Tibial nerve (tissue), 4 donors: ENCODE data around the gene BAG5. TPM values are rescaled to one million over a fixed set of nuclear protein-coding genes. Genes with fewer than 3 reads are reported as not detected.
A peak's percentile ranks its signal among the peaks of the same experiment; 100 is the strongest.

Experiments
- DNase-seq, 2 donors: peaks; one replicate each; pipeline ENCODE4 v3.0.0-alpha.2; 2019; ENCODE audit warnings: low spot score in 2 of 2
- H3K27ac ChIP-seq, 4 donors: fragments of 200-600 bp; sonication (generic) in 3 of 4; one replicate each; pipeline ENCODE4 v1.5.1; 2017 to 2019; ENCODE audit warnings: mild to moderate bottlenecking in 1 of 4
- H3K27me3 ChIP-seq, 2 donors: fragments of 200-600 bp; sonication (generic) in 1 of 2; one replicate each; pipeline versions ENCODE4 v1.5.1 to v1.6.0; 2017 to 2019
- H3K36me3 ChIP-seq, 3 donors: fragments of 200-600 bp; sonication (generic); one replicate each; pipeline ENCODE4 v1.5.1; 2018 to 2019
- H3K4me1 ChIP-seq, 4 donors: fragments of 200-600 bp; sonication (generic) in 3 of 4; one replicate each; pipeline ENCODE4 v1.5.1; 2017 to 2019
- H3K4me3 ChIP-seq, 4 donors: fragments of 200-600 bp; sonication (generic) in 3 of 4; one replicate each; pipeline ENCODE4 v1.5.1; 2017 to 2019; ENCODE audit warnings: mild to moderate bottlenecking in 1 of 4, moderate library complexity in 1 of 4
- H3K9me3 ChIP-seq, 4 donors: fragments of 200-600 bp; sonication (generic) in 3 of 4; one replicate each; pipeline ENCODE4 v1.5.1; 2017 to 2019
- EP300 ChIP-seq, 2 donors: sonication (generic); formaldehyde crosslinking; IDR thresholded peaks; one replicate each; pipeline ENCODE4 v1.6.1; 2017; ENCODE audit warnings: antibody characterized with exemption in 2 of 2, mild to moderate bottlenecking in 1 of 2
- POLR2A ChIP-seq, 2 donors: fragments of 450-650 bp; IDR thresholded peaks; one replicate each; pipeline ENCODE4 v1.6.1; 2017; ENCODE audit warnings: antibody characterized with exemption in 2 of 2, mild to moderate bottlenecking in 2 of 2, moderate library complexity in 2 of 2
- WGBS, 2 donors: methylation state at CpG; one replicate each; pipeline ENCODE4 v1.1.5; 2018; 5-methylcytosine and 5-hydroxymethylcytosine counted together
- total RNA-seq, 4 donors: library from RNA; depleted of rRNA; stranded (reverse); fragments of >200 nt; gene quantifications; one replicate each; pipeline ENCODE4 v1.1.0, GENCODE V29; 2016
- TF ChIP-seq, protein P1 (sequence below), 5 experiments: fragments of 200-600 bp in 3 of 5; fragments of 450-650 bp in 2 of 5; sonication (generic) in 3 of 5; IDR thresholded peaks; one replicate each; pipeline ENCODE4 v1.5.1; 2016 to 2019; ENCODE audit warnings: antibody characterized with exemption in 5 of 5, mild to moderate bottlenecking in 3 of 5, moderate library complexity in 2 of 5

BAG5 gene
- total RNA-seq, 4 donors from 2014 or later = 26.1 to 36.5 (median 31.7) TPM

DNA sequence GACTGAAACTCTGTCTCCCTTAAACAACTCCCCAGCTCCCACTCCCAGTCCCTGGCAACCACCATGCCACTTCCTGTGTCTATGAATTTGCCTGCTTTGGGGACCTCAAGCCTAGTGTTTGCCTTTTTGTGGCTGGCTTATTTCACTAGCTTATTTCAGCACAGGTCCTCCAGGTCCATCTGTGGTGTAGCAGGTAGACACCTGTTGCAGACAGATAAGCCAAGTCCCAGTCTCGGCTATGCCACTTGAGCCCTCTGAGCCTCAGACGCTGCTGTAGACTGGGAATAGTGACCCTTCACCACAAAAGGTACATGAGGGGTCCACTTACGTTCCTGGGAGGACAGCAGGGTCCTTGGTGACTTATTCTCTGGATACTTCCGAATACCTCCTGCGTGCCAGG is 42.2 kb upstream of the BAG5 start:
- H3K4me1 ChIP-seq = peaks cover 0 to 18% (median 9%) of the 10 kb centered on the region in 4 donors
- TF ChIP-seq POLR2A (IDR thresholded peaks at IDR 0.05) (no peak), EP300 (IDR thresholded peaks at IDR 0.05) (no peak)
- TF ChIP-seq, protein P1, sequence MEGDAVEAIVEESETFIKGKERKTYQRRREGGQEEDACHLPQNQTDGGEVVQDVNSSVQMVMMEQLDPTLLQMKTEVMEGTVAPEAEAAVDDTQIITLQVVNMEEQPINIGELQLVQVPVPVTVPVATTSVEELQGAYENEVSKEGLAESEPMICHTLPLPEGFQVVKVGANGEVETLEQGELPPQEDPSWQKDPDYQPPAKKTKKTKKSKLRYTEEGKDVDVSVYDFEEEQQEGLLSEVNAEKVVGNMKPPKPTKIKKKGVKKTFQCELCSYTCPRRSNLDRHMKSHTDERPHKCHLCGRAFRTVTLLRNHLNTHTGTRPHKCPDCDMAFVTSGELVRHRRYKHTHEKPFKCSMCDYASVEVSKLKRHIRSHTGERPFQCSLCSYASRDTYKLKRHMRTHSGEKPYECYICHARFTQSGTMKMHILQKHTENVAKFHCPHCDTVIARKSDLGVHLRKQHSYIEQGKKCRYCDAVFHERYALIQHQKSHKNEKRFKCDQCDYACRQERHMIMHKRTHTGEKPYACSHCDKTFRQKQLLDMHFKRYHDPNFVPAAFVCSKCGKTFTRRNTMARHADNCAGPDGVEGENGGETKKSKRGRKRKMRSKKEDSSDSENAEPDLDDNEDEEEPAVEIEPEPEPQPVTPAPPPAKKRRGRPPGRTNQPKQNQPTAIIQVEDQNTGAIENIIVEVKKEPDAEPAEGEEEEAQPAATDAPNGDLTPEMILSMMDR (IDR thresholded peaks at IDR 0.05) = no peak
- H3K9me3 ChIP-seq = no peaks in the 10 kb centered on the region
- H3K36me3 ChIP-seq = no peaks in the 10 kb centered on the region
- WGBS, 2 donors = 86 to 92% methylated on average over 4 to 5 of the region's 5 CpGs
- H3K27me3 ChIP-seq = no peaks in the 10 kb centered on the region
- no peak for DNase-seq
- no peak overlapping the region for H3K4me3 ChIP-seq
- H3K27ac ChIP-seq = no peak overlapping the region

DNA sequence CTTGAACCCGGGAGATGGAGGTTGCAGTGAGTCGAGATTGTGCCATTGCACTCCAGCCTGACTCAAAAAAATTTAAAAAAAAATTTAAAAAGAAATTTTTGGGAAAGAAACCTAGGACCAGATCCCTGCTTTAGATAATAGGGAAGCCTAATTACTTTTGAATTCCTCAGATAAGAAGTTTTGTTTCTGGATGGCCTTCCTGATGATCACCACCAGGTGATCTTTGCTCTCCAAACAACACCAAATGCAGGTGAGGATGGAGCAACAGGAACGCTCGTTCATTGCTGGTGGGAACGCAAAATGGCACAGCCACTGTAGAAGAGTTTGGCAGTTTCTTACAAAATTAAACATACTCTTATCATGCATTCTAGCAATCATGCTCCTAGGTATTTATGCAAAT is 38.0 kb upstream of the BAG5 start:
- no peaks in the 10 kb centered on the region for H3K27me3 ChIP-seq
- 92 to 94% methylated on average over 5 of the region's 5 CpGs for WGBS, 2 donors
- no peaks in the 10 kb centered on the region for H3K36me3 ChIP-seq
- H3K27ac ChIP-seq = no peak overlapping the region
- TF ChIP-seq, protein P1 (IDR thresholded peaks at IDR 0.05) = no peak
- TF ChIP-seq POLR2A (IDR thresholded peaks at IDR 0.05) = no peak
- no peak for TF ChIP-seq EP300 (IDR thresholded peaks at IDR 0.05)
- peaks cover 0 to 24% (median 10%) of the 10 kb centered on the region in 4 donors for H3K4me1 ChIP-seq
- no peaks in the 10 kb centered on the region for H3K9me3 ChIP-seq
- H3K4me3 ChIP-seq = no peak overlapping the region
- DNase-seq = no peak

DNA sequence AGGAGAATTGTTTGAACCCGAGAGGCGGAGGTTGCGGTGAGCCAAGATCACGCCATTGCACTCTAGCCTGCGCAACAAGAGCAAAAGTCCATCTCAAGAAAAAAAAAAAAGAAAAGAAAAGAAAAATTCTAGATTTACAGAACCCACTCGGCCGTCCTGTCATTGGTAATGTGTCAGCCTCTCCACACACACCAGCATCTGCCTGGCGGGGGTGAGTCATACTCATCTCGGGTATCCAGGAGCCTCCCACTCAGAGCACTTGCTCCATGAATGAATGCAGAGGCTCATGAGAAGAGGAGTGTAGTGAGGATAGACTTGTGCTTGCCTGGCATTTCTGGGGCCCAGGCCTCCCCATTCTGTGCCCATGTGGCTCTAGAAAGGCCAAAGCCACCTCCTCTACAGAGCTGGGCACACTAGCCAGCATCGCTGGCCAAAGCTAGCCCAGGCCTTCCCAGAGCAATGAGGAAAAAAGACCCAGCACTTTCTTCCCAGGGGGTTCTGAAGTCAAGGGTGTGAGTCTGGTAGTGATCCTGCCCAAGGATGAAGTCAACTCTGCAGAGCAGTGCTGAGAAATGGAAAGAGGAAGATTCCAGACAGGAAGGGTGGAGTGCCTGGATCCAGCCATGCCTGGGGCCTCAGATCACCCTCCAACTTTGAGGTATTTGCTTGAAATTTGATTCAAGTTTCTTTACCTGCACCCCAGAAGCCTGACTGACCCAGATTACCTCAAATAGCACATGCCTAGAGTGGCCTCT is 35.3 kb upstream of the BAG5 start:
- no peaks in the 10 kb centered on the region for H3K36me3 ChIP-seq
- H3K4me3 ChIP-seq = no peak overlapping the region
- TF ChIP-seq, protein P1 (IDR thresholded peaks at IDR 0.05) = no peak
- TF ChIP-seq EP300 (IDR thresholded peaks at IDR 0.05) (no peak), POLR2A (IDR thresholded peaks at IDR 0.05) (no peak)
- H3K27me3 ChIP-seq = no peaks in the 10 kb centered on the region
- 78 to 81% methylated on average over 10 of the region's 10 CpGs for WGBS, 2 donors
- DNase-seq = no peak
- H3K27ac ChIP-seq = peak overlapping the region in 2 of 4 donors; percentile 50 to 62
- peaks cover 0 to 46% (median 28%) of the 10 kb centered on the region in 4 donors for H3K4me1 ChIP-seq
- no peaks in the 10 kb centered on the region for H3K9me3 ChIP-seq

DNA sequence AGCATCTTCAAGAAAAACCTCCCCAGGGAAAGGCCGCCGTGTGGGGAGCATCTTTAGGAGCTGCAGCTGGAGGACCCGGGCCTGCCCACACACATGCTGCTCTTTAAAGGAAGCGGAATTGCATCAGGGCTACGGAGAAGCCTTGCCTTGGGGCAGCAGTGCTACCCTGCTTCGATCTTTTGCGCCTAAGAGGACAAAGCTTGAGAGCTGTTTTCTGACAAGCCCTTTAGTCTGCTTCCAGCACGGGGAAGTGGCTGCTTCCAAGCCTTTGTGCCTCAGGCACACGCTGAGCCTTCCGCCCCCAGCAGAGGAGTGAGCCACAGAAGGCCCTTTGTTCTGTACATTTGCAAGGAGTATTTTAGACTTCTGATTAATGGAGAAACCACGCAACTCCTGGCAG is 31.8 kb upstream of the BAG5 start:
- H3K27ac ChIP-seq = peak overlapping the region; percentile 70 to 96 (median 88)
- peak; percentile 26 for DNase-seq
- H3K4me1 ChIP-seq = peaks cover 0 to 46% (median 28%) of the 10 kb centered on the region in 4 donors
- H3K27me3 ChIP-seq = no peaks in the 10 kb centered on the region
- H3K9me3 ChIP-seq = no peaks in the 10 kb centered on the region
- peak overlapping the region in 1 of 4 donors; percentile 4 for H3K4me3 ChIP-seq
- H3K36me3 ChIP-seq = peaks cover 0 to 16% (median 0%) of the 10 kb centered on the region in 3 donors
- 31 to 38% methylated on average over 11 of the region's 11 CpGs for WGBS, 2 donors
- TF ChIP-seq EP300 (IDR thresholded peaks at IDR 0.05) (peak; percentile 69 to 93), POLR2A (IDR thresholded peaks at IDR 0.05) (peak in 1 of 2 donors; percentile 35)
- TF ChIP-seq, protein P1 (IDR thresholded peaks at IDR 0.05) = no peak

DNA sequence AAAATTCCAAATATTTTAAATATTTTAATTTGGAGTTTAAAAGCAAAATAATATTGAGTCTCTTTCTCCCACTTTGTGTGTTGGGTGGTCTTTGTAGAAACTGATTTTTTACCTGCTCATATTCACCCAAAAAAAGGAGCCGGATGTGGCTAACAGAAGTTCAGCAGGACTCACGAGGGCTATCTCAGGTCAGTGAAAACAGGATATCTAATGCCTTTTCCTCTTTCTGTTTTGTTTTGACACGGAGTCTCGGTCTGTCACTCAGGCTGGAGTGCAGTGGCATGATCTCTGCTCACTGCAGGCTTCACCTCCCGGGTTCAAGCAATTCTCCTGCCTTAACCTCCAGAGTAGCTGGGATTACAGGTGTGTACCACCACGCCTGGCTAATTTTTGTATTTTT is 31.1 kb upstream of the BAG5 start:
- 58 to 64% methylated on average over 6 of the region's 6 CpGs for WGBS, 2 donors

More for the DNA sequence above, 31.1 kb upstream of the BAG5 start:
- peak overlapping the region; percentile 70 to 96 (median 88) for H3K27ac ChIP-seq
- peaks cover 0 to 46% (median 28%) of the 10 kb centered on the region in 4 donors for H3K4me1 ChIP-seq
- H3K4me3 ChIP-seq = no peak overlapping the region
- DNase-seq = no peak
- no peaks in the 10 kb centered on the region for H3K27me3 ChIP-seq
- H3K9me3 ChIP-seq = no peaks in the 10 kb centered on the region
- peaks cover 0 to 23% (median 3%) of the 10 kb centered on the region in 3 donors for H3K36me3 ChIP-seq
- TF ChIP-seq EP300 (IDR thresholded peaks at IDR 0.05) = no peak
- TF ChIP-seq, protein P1 (IDR thresholded peaks at IDR 0.05) = no peak
- TF ChIP-seq POLR2A (IDR thresholded peaks at IDR 0.05) = no peak
